Keratinocyte (primary cell): Measurements from ENCODE around the gene FASTKD1. TPM values are rescaled to one million over a fixed set of nuclear protein-coding genes. Genes with fewer than 3 reads are reported as not detected.

Experiments
- DNase-seq: peaks from one replicate; pipeline ENCODE4 v3.0.0-alpha.2; 2011; ENCODE audit warnings: low read depth, missing footprints, low spot score
- FAIRE-seq: peaks from 2 replicates; lab custom pipeline; 2011; peaks lifted over from hg19 to GRCh38; lab: Jason Lieb, UNC
- H2AFZ ChIP-seq: 2 replicates; pipeline ENCODE4 v1.6.0; 2012; ENCODE audit warnings: low read length, control low read depth, inconsistent platforms; ENCODE audit not compliant: control insufficient read depth
- H3K27ac ChIP-seq: 2 replicates; pipeline ENCODE4 v1.5.1; 2011; ENCODE audit warnings: low read length; ENCODE audit not compliant: control insufficient read depth, insufficient read depth
- H3K27me3 ChIP-seq: 3 replicates; pipeline ENCODE4 v1.6.0; 2011; ENCODE audit warnings: low read length; ENCODE audit not compliant: control insufficient read depth, insufficient read depth; ENCODE audit errors: extremely low read depth
- H3K36me3 ChIP-seq, 2 experiments: 2 replicates in 1 of 2; 3 replicates in 1 of 2; pipeline ENCODE4 v1.5.1; 2011; ENCODE audit warnings: low read length in 2 of 2, mild to moderate bottlenecking in 1 of 2; ENCODE audit not compliant: control insufficient read depth in 2 of 2, insufficient read depth in 2 of 2; ENCODE audit errors: extremely low read depth in 1 of 2
- H3K4me1 ChIP-seq: 3 replicates; pipeline ENCODE4 v1.5.1; 2011; ENCODE audit warnings: low read length; ENCODE audit not compliant: control insufficient read depth, insufficient read depth; ENCODE audit errors: extremely low read depth
- H3K4me2 ChIP-seq: 3 replicates; pipeline ENCODE4 v1.6.0; 2011; ENCODE audit warnings: low read depth, low read length; ENCODE audit not compliant: control insufficient read depth, insufficient read depth; ENCODE audit errors: extremely low read depth
- H3K4me3 ChIP-seq, 3 experiments: fragments of 200-600 bp in 1 of 3; sonication (generic) in 1 of 3; 2 replicates in 2 of 3; 3 replicates in 1 of 3; pipeline ENCODE4 v1.5.1; 2011 to 2016; ENCODE audit warnings: low read length in 3 of 3, mild to moderate bottlenecking in 3 of 3, control low read depth in 2 of 3, inconsistent platforms in 1 of 3, low read depth in 1 of 3, mixed read lengths in 1 of 3, mixed run types in 1 of 3, moderate library complexity in 1 of 3; ENCODE audit not compliant: control insufficient read depth in 2 of 3, insufficient read depth in 2 of 3; ENCODE audit errors: extremely low read depth in 1 of 3
- H3K79me2 ChIP-seq: 2 replicates; pipeline ENCODE4 v1.6.0; 2012; ENCODE audit warnings: low read length; ENCODE audit not compliant: control insufficient read depth, insufficient read depth
- H3K9ac ChIP-seq: 3 replicates; pipeline ENCODE4 v1.6.0; 2011; ENCODE audit warnings: low read length; ENCODE audit not compliant: control insufficient read depth, insufficient read depth; ENCODE audit errors: extremely low read depth
- H3K9me1 ChIP-seq: 3 replicates; pipeline ENCODE4 v1.6.0; 2011; ENCODE audit warnings: low read length; ENCODE audit not compliant: control insufficient read depth, insufficient read depth; ENCODE audit errors: extremely low read depth
- H3K9me3 ChIP-seq: 2 replicates; pipeline ENCODE4 v1.5.1; 2012; ENCODE audit warnings: low read depth, low read length; ENCODE audit not compliant: control insufficient read depth
- H4K20me1 ChIP-seq: 3 replicates; pipeline ENCODE4 v1.6.0; 2011; ENCODE audit warnings: low read length; ENCODE audit not compliant: control insufficient read depth, insufficient read depth; ENCODE audit errors: extremely low read depth
- CTCF ChIP-seq, 3 experiments: IDR thresholded peaks in 1 of 3; conservative IDR thresholded peaks in 1 of 3; optimal IDR thresholded peaks in 1 of 3; 2 replicates in 2 of 3; 3 replicates in 1 of 3; pipeline versions ENCODE3 to v1.5.1; 2011; ENCODE audit warnings: low read length in 3 of 3, mild to moderate bottlenecking in 3 of 3, moderate library complexity in 2 of 3, control low read depth in 1 of 3, inconsistent platforms in 1 of 3; ENCODE audit not compliant: insufficient read depth in 2 of 3; ENCODE audit errors: extremely low read depth in 1 of 3
- EZH2 ChIP-seq: IDR thresholded peaks from one replicate; pipeline ENCODE4 v1.6.1; 2012; ENCODE audit warnings: inconsistent platforms, mild to moderate bottlenecking, low read length, moderate library complexity
- dilution Hi-C: fragments of 300-500 bp; cut with MboI; formaldehyde crosslinking; loops from one replicate; pipeline ENCODE4 v1.7.0; 2020; ENCODE audit warnings: low sequenced_read_pairs; ENCODE audit not compliant: extremely low pct_ligation_motif_present
- polyA plus RNA-seq, 5 experiments: library from polyadenylated mRNA; depleted of rRNA in 3 of 5; stranded (reverse) in 3 of 5; stranded (forward) in 1 of 5; unstranded in 1 of 5; fragments of >200 nt; gene quantifications; 1 replicate in 1 of 5; 2 replicates in 3 of 5; 3 replicates in 1 of 5; pipeline versions ENCODE4 v1.2.1 to v1.2.3, GENCODE V29; 2011 to 2012; ENCODE audit warnings: missing spikeins in 2 of 5, low read depth in 1 of 5, low replicate concordance in 1 of 5

Gene FASTKD1
- polyA plus RNA-seq, 1 donor (not counting 4 experiments of a cell fraction or from before 2014, with no cell fraction given), result 41.7 TPM

- H3K36me3 ChIP-seq, result no peaks in the 10 kb centered on the region
- no peaks in the 10 kb centered on the region for H3K9me1 ChIP-seq
- TF ChIP-seq EZH2, result no peak
- TF ChIP-seq CTCF (optimal IDR thresholded peaks at IDR 0.05 in 1 of 3, IDR thresholded peaks at IDR 0.05 in 1 of 3, conservative IDR thresholded peaks at IDR 0.05 in 1 of 3; ENCODE audit: extremely low read depth in 1 of 3, insufficient read depth in 2 of 3, low read length in 3 of 3), result no peak
- dilution Hi-C loops, result no loop called here
- H3K4me1 ChIP-seq, result peaks cover 8% of the 10 kb centered on the region
- DNase-seq (no peak), FAIRE-seq (no peak)
- H3K4me3 ChIP-seq, result no peak overlapping the region
- peaks cover 95% of the 10 kb centered on the region for H3K79me2 ChIP-seq
- no peak overlapping the region for H3K9ac ChIP-seq
- no peaks in the 10 kb centered on the region for H3K27me3 ChIP-seq
- H2AFZ ChIP-seq, result no peak overlapping the region
- H3K4me2 ChIP-seq, result no peak overlapping the region
- peaks cover 4% of the 10 kb centered on the region for H4K20me1 ChIP-seq
- no peak overlapping the region for H3K27ac ChIP-seq
- no peaks in the 10 kb centered on the region for H3K9me3 ChIP-seq
Measured at GRCh38 chr2:169590804-169591203, 17.1 kb upstream of the FASTKD1 start.

GRCh38 chr2:169585673-169586072, 12.0 kb upstream of the FASTKD1 start:
- peak overlapping the region; percentile 83 to 99 (median 94) for H3K4me3 ChIP-seq
- H2AFZ ChIP-seq, result no peak overlapping the region
- dilution Hi-C loops, result no loop called here
- peak overlapping the region; percentile 99 for H3K27ac ChIP-seq
- peaks cover 63% of the 10 kb centered on the region for H3K79me2 ChIP-seq
- H3K36me3 ChIP-seq, result no peaks in the 10 kb centered on the region
- H3K27me3 ChIP-seq, result no peaks in the 10 kb centered on the region
- peak overlapping the region; percentile 75 for H3K4me2 ChIP-seq
- no peaks in the 10 kb centered on the region for H3K9me3 ChIP-seq
- H4K20me1 ChIP-seq, result no peaks in the 10 kb centered on the region
- FAIRE-seq, result no peak
- H3K4me1 ChIP-seq, result peaks cover 9% of the 10 kb centered on the region
- no peak for DNase-seq
- no peak for TF ChIP-seq EZH2
- TF ChIP-seq CTCF (optimal IDR thresholded peaks at IDR 0.05 in 1 of 3, IDR thresholded peaks at IDR 0.05 in 1 of 3, conservative IDR thresholded peaks at IDR 0.05 in 1 of 3; ENCODE audit: extremely low read depth in 1 of 3, insufficient read depth in 2 of 3, low read length in 3 of 3), result no peak
- peak overlapping the region; percentile 99 for H3K9ac ChIP-seq
- H3K9me1 ChIP-seq, result no peaks in the 10 kb centered on the region
